GM04504 (cell line): Measurements from ENCODE around the gene TRIM43.
"Not testable (repeated sequence)": the region's sequence is repeated elsewhere in the genome, so short reads cannot be mapped to it uniquely, and the experiment has no call there.

ENCODE experiments used
- DNase-seq: peaks from one replicate; pipeline ENCODE4 v3.0.0-alpha.2; 2012; ENCODE audit warnings: low read depth

The TRIM43 gene

GRCh38 chr2:95591701-95592100 lies at the start of gene TRIM43:
TRIM43 (plus strand) TSS chr2:95592001; CDS start chr2:95594024, 2,023 bp downstream.
- DNase-seq: not testable (repeated sequence)

- no peak for DNase-seq
Observed at GRCh38 chr2:95551055-95551568, 40.7 kb upstream of the TRIM43 start.

- DNase-seq: peak; percentile 10
Observed at GRCh38 chr2:95552911-95553310, 38.9 kb upstream of the TRIM43 start.

GRCh38 chr2:95569170-95569569 lies 22.6 kb upstream of the TRIM43 start:
- DNase-seq: no peak

DNA sequence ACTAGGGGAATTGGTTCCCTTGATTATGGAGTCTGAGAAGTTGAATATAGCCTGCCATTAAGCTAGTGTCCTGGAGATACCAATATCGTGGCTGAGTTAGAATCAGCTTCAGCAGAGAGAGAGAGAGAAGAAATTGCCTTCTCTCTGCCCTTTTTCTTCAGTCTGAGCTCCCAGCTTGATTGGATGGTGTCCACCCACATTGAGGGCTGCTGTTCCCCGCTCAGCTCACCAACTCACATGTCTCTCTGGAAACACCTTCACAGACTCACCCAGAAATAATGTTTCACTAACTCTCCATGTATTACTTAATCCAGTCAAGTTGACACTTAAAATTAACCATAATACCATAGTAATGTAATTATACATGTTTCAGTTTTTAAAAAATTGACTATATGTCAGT lies 17.9 kb upstream of the TRIM43 start:
- no peak for DNase-seq

GRCh38 chr2:95574506-95574905 lies 17.3 kb upstream of the TRIM43 start:
- no peak for DNase-seq

DNA sequence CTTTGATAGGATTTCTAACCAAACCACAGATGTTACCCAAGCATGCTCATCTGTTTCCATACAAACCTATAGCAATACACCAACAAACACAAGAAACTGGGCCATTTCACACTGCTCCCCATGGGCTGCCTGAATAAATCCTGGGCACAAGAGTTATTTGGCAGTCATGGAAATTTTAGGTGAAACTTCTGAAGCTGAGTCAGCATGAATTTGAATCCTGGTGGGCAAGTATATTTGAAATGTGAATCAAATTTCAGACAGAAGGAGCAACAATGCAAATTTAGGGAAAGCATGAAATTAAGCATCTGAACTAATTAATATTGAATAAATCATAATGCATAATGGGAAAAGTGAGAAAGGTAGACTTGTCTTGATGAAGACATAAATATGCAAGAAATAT lies 15.9 kb upstream of the TRIM43 start:
- no peak for DNase-seq

DNA sequence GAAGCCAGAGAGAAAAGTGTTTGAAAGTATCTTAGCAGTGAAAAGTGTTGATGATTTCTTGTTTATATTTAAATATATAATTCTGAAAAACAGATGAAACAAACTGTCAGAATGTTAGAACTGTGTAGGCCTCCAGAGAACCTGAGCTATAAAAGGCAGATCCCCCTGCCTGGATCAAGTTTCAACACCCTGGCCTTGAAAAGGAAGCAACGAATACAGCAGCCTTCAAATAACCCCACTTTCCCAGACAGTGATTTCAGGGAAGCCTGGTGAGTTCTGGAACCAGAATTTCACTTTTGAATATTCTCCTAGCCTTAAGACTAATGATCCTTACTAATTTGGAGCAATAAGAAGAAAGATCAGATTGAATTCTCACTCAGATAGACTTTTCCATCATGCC lies 13.3 kb upstream of the TRIM43 start:
- DNase-seq: no peak

- not testable (repeated sequence) for DNase-seq
Observed at GRCh38 chr2:95583545-95583944, 8.3 kb upstream of the TRIM43 start.

DNA sequence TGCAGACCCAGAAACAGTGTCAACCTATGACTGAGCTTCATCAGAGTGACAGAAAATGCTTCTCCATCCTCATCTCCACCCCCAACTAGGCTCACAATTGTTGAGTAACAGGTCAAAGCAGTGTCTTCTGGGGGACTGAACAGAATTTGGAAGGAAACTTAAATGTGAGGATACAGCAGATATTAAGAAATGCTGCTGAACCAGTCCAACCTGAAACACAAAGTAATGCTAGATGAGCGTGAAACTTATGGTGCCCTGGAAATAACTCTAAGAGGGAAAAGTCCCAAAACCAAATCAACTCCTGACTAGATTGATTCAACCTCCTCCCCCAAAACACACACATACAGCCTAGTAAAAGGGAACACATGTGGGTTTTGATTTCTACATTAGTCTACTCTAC lies 7.5 kb upstream of the TRIM43 start:
- not testable (repeated sequence) for DNase-seq

GRCh38 chr2:95589777-95590536 lies 1.8 kb upstream of the TRIM43 start:
- not testable (repeated sequence) for DNase-seq

GRCh38 chr2:95592973-95593372 lies 1.2 kb downstream of the TRIM43 start:
- not testable (repeated sequence) for DNase-seq

DNA sequence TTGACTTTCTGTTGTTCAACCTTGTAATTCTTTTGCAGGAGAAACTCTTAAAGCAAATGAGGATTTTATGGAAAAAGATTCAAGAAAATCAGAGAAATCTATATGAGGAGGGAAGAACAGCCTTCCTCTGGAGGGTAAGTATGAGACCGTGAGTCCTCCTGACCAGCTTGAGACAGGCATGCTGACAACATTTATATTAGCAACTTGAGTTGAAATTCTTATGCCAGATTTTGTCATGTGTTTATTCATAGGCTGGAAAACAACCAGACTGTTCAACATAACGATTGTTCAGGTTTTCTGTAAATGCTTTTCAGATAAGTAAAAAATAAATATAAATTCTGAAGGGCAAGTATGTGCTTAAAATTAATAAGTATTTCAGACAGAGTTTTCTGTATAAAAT lies 3.2 kb downstream of the TRIM43 start:
- DNase-seq: not testable (repeated sequence)

- DNase-seq: not testable (repeated sequence)
Observed at GRCh38 chr2:95601301-95601700, 9.5 kb downstream of the TRIM43 start.

DNA sequence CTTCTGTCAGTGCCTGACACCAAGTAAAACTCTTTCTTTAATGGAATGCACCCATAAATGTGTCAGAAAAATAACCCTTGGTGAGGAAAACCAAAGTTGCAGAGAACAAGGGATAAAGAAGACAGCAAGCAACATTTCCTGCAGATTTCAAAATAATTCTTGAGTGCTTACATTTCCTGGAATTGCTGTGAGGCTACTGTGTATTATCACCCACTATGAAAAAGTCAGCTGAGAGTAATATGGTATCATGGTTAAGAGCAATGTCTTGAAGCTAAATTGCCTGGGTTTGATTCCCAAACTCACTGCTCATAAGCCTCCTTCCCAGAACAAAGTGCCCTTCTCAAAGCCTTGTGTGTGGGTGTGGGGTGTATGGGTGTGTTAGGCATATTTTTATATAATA lies 10.3 kb downstream of the TRIM43 start:
- not testable (repeated sequence) for DNase-seq

DNA sequence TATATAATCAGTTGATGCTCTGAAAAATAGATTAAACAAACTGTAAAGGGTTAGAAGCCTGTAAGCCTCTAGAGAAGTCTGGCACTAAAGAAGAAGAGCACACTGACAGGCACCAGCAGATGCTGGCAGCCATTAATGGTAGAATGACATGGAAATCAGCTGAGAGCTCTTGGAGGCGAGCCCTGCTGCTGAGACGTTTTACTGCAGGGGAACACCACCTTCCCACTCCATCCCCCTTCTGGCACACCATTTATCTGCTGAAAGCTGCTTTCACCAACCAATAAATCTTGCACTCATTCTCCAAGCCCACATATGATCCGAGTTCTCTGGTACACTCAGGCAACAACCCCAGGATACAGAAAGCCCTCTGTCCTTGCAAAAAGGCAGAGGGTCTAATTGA lies 16.6 kb downstream of the TRIM43 start:
- DNase-seq: not testable (repeated sequence)

DNA sequence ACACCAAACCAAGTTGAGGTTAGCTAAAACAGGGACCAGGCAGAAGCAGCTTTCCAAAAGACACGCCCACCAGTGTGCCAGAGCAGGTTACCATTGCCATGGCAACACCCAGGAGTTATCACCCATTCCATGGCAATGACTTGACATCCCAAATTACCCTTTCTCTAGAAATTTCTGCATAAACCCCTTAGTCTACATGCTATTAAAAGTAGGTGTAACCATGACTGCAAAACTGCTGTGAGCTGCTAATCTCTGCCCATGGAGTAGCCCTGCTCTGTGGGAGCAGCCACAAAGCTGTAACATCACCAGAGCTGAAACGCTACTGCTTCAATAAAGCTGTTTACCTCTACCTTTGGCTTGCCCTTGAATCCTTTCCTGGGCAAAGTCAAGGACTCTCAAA lies 18.0 kb downstream of the TRIM43 start:
- DNase-seq: not testable (repeated sequence)

- DNase-seq: not testable (repeated sequence)
Observed at GRCh38 chr2:95613048-95613447, 21.2 kb downstream of the TRIM43 start.

GRCh38 chr2:95622728-95623127 lies 30.9 kb downstream of the TRIM43 start:
- not testable (repeated sequence) for DNase-seq

GRCh38 chr2:95630987-95631386 lies 39.2 kb downstream of the TRIM43 start:
- DNase-seq: not testable (repeated sequence)

DNA sequence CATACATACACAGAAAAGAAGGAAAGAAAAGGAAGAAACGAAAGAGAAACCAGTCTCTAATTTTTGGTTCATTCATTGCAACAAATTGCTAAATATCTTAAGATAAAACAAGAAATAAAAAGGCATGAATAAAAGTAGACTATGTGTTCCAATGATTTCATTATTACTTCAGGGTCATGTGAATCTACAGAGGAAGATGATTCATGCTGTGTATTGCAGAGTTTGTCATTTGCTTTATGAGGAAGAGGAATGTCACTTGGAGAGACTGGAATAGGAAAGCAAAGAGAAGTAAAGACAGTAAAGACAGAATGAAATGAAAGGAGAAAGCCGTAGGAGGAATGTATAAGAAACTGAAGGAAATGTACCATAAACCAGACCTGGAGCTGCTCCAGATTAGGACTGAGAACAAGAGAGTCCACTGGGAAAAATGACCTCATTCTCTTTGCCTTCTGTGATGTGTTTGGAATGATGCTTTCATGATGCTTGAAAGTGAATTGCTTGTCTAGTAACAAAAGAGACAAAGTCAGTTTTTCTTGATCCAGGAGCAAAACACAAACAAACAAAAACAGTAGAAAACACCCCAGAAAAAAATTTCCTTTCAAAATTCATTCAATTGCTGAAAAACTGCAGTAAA lies 41.9 kb downstream of the TRIM43 start:
- DNase-seq: not testable (repeated sequence)

DNA sequence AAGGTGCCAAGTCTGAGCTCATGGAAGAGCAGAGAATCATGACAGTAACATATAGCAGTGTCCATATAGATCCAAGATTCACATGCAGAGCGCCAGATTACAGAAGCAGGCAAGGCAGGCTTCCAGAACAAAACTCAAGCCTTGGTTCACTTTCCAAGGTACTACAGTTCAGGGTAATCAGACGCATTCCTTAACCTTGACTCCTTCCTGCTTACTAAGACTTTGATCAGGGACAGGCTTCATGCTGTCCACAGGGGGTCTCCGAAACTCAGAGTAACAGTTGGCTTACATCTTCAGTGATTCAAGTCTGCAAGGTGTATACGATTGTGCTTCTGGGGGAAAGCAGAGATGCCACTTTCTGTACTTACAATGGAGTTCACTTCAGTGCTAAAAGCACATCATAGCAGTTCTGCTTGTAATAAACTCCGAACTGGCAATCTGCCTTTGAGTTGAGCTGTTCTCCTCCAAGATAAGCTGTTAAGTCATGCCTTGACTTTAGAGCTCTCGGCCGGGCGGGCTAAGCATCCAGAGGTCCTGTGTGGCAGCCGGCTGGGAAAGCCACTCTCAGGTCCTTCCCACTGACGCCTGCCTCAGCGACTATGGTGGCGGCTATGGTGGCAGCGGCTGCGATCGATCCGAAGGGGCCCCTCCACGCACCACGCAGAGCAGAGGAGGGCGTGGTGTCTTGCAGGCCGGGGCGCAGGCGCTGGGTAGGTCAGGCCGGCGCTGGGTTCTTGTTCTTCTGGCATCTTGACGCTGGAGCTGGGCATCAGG lies 48.9 kb downstream of the TRIM43 start:
- not testable (repeated sequence) for DNase-seq

DNA sequence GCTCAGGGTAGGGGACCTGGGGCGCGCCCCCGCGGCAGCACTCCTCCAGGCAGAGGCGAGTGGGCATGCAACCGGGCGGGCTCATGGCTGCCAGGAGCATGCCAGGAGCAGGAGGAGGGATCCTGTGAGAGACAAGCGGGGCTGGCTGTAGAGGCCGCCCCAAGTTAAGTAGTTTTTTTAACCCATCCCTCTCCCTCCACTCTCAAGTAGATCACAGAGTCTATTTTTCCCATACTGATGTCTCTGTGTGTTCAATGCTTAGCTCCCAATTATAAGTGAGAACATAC lies 49.4 kb downstream of the TRIM43 start:
- not testable (repeated sequence) for DNase-seq
